ENCODE data around the gene NANOS3. TPM values are rescaled to one million over a fixed set of nuclear protein-coding genes. Genes with fewer than 3 reads are reported as not detected.

Gene NANOS3
- total RNA-seq, 2 experiments from 2014 or later = 0.56 to 1.3 TPM

DNA sequence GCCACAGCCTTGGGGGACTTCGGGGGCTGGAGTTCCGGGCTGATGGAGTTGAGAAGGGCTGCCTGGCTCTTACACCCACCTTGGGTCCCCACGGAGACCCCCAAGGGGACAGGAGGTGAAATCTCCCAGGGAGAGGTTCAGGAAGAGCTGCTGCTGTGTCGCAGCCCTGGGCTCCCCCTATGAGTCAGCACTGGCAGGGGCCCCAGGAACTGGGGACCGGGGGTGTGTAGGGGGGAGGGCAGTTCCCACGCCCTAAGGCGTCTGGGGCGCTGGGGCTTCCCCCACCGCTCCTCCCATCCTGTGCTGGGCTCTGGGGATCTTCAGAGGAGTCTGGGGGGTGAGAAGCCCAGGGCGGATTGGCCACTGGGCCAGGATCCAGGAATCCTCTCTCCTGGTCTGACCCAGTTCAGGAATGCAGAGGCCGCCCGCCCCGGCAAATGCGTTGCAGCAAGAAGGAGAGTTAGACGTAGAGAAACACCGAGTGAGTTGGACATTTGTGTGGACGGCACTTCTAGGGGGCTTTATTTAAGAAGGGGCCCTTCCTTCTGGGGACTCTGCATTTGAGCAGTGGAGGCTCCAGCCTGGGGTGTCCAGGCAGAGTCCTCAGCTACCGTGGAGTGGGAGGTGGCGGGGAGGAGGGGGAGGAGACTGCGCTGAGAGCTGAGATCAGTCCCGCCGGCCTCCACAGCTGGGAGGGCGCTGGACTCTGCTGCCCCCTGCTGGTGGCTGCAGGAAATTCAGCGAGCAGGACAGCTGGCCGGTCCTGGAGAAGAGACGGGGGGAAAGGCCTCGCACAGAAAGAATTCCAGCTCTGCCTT is 15.0 kb upstream of the NANOS3 start:
- CTCF ChIA-PET = interaction anchor here (0.8 to 5.7 kb wide), 34 partner anchors 9 to 667 kb away, joined by 3 to 160 read pairs (median 4); partner anchors contain the start of genes C19orf53 and ZSWIM4
- POLR2A ChIA-PET = interaction anchor here (0.7 to 6.1 kb wide), 13 partner anchors 9 to 114 kb away, joined by 3 to 58 read pairs (median 3); partner anchors contain the start of gene ZSWIM4
- peak overlapping the region; percentile 99 for H3K27ac Mint-ChIP-seq
- DNase-seq (peak; percentile 92), ATAC-seq (peak; percentile 87)
- peak overlapping the region; percentile 90 for H3K4me3 Mint-ChIP-seq
- intact Hi-C loops (cut with micrococcal nuclease) = loop anchor here (2.0 to 10.0 kb wide), 2 partner anchors 77 to 267 kb away; no protein-coding TSS in a partner anchor
- H3K36me3 Mint-ChIP-seq (ENCODE audit: low read depth) = no peaks in the 10 kb centered on the region
- TF ChIP-seq, protein P1, sequence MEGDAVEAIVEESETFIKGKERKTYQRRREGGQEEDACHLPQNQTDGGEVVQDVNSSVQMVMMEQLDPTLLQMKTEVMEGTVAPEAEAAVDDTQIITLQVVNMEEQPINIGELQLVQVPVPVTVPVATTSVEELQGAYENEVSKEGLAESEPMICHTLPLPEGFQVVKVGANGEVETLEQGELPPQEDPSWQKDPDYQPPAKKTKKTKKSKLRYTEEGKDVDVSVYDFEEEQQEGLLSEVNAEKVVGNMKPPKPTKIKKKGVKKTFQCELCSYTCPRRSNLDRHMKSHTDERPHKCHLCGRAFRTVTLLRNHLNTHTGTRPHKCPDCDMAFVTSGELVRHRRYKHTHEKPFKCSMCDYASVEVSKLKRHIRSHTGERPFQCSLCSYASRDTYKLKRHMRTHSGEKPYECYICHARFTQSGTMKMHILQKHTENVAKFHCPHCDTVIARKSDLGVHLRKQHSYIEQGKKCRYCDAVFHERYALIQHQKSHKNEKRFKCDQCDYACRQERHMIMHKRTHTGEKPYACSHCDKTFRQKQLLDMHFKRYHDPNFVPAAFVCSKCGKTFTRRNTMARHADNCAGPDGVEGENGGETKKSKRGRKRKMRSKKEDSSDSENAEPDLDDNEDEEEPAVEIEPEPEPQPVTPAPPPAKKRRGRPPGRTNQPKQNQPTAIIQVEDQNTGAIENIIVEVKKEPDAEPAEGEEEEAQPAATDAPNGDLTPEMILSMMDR (IDR thresholded peaks at IDR 0.05) = peak; percentile 99
- no peaks in the 10 kb centered on the region for H3K9me3 Mint-ChIP-seq
- peaks cover 21% of the 10 kb centered on the region for H3K27me3 Mint-ChIP-seq
- peaks cover 40% of the 10 kb centered on the region for H3K4me1 Mint-ChIP-seq (ENCODE audit: low read depth)

GRCh38 chr19:13864046-13864666 is 12.8 kb upstream of the NANOS3 start:
- H3K36me3 Mint-ChIP-seq (ENCODE audit: low read depth) = no peaks in the 10 kb centered on the region
- H3K9me3 Mint-ChIP-seq = no peaks in the 10 kb centered on the region
- peaks cover 28% of the 10 kb centered on the region for H3K27me3 Mint-ChIP-seq
- DNase-seq (no peak), ATAC-seq (no peak)
- POLR2A ChIA-PET = interaction anchor here (0.7 to 6.1 kb wide), 7 partner anchors 9 to 116 kb away, joined by 3 to 58 read pairs (median 5); partner anchors contain the start of gene C19orf53
- intact Hi-C loops (cut with micrococcal nuclease) = loop anchor here (10.0 kb wide), 1 partner anchor 269 kb away; no protein-coding TSS in a partner anchor
- TF ChIP-seq, protein P1 (IDR thresholded peaks at IDR 0.05) = no peak
- peak overlapping the region; percentile 62 for H3K27ac Mint-ChIP-seq
- peaks cover 47% of the 10 kb centered on the region for H3K4me1 Mint-ChIP-seq (ENCODE audit: low read depth)
- H3K4me3 Mint-ChIP-seq = peak overlapping the region; percentile 65
- CTCF ChIA-PET = interaction anchor here (1.1 to 5.7 kb wide), 9 partner anchors 11 to 132 kb away, joined by 3 to 160 read pairs (median 31); partner anchors contain the start of genes C19orf53 and ZSWIM4

DNA sequence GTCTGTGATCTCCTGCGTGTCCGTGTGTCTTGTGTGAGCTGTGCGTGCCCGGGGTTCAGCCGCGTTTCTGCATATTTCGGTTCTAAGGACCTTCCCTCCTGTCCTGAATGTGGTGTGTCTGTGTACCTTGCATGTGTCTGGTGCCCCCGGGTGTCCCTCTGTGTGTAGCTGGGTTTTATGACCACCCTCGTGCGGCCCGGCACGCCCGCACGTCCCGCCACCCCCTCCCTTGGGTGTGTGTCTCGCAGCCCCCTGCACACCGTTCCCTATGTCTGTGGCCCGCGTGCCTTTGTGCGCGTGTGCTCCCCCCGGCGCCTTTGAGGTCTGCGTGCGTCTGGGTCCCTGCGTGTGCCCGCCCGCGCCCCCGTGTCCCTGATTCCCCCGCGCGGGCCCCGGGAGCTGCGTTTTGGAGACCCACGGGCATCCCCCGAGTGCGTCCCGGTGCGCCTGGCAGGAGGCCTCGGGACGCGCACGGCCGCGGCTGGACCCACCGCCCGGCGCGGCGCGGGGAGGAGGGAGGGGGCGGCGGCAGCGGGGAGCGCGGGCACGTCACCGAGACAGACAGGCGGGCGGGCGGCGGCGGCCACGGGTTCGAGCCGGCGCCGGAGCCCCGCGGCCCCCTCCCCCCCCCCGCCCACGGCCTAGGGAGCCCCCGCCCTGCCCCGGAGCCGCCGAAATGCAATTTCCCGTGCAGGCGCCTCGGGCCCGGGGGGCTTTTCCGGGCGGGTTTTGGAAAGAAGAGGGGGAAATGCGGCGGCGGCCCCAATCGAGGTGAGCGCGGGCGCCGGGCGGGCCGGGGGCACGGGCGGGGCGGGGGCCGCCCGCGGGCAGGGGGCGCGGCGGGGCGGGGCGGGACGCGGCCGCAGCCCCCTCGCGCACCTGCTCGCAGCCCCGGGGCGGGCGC is 12.0 kb upstream of the NANOS3 start:
- POLR2A ChIA-PET = interaction anchor here (0.7 to 5.1 kb wide), 4 partner anchors 8 to 91 kb away, joined by 3 to 41 read pairs (median 6); partner anchors contain the start of gene C19orf53
- H3K36me3 Mint-ChIP-seq (ENCODE audit: low read depth) = no peaks in the 10 kb centered on the region
- H3K4me1 Mint-ChIP-seq (ENCODE audit: low read depth) = peaks cover 46% of the 10 kb centered on the region
- intact Hi-C loops (cut with micrococcal nuclease) = loop anchor here (10.0 kb wide), 1 partner anchor 270 kb away; no protein-coding TSS in a partner anchor
- H3K9me3 Mint-ChIP-seq = no peaks in the 10 kb centered on the region
- H3K27me3 Mint-ChIP-seq = peaks cover 28% of the 10 kb centered on the region
- TF ChIP-seq, protein P1 (IDR thresholded peaks at IDR 0.05) = no peak
- peak; percentile 30 for DNase-seq
- H3K4me3 Mint-ChIP-seq = peak overlapping the region; percentile 65
- CTCF ChIA-PET = interaction anchor here (5.4 to 5.7 kb wide), 2 partner anchors 30 to 80 kb away, joined by 56 to 160 read pairs; no protein-coding TSS in a partner anchor
- no peak for ATAC-seq
- peak overlapping the region; percentile 62 for H3K27ac Mint-ChIP-seq

- H3K36me3 Mint-ChIP-seq (ENCODE audit: low read depth) = no peaks in the 10 kb centered on the region
- ATAC-seq (no peak), DNase-seq (peak; percentile 35)
- peak overlapping the region; percentile 63 for H3K4me3 Mint-ChIP-seq
- peaks cover 32% of the 10 kb centered on the region for H3K27me3 Mint-ChIP-seq
- H3K27ac Mint-ChIP-seq = no peak overlapping the region
- CTCF ChIA-PET = interaction anchor here (1.0 to 1.1 kb wide), 4 partner anchors 9 to 206 kb away, joined by 3 read pairs; partner anchors contain the start of gene MISP3
- TF ChIP-seq, protein P1 (IDR thresholded peaks at IDR 0.05) = no peak
- no peaks in the 10 kb centered on the region for H3K9me3 Mint-ChIP-seq
- peaks cover 44% of the 10 kb centered on the region for H3K4me1 Mint-ChIP-seq (ENCODE audit: low read depth)
- intact Hi-C loops (cut with micrococcal nuclease) = loop anchor here (10.0 kb wide), 1 partner anchor 271 kb away; no protein-coding TSS in a partner anchor
- POLR2A ChIA-PET = interaction anchor here (1.0 kb wide), 2 partner anchors 14 to 15 kb away, joined by 3 read pairs; no protein-coding TSS in a partner anchor
Observed at GRCh38 chr19:13865571-13866462, 11.1 kb upstream of the NANOS3 start.
